Measurements from ENCODE around the gene ITGA11. TPM values are rescaled to one million over a fixed set of nuclear protein-coding genes. Genes with fewer than 3 reads are reported as not detected.

The ITGA11 gene
- total and polyA plus RNA-seq, 2 donors (not counting 1 experiment from before 2014, with no cell fraction given): not detected

- H3K4me3 ChIP-seq (ENCODE audit: control extremely low read depth in 1 of 5, extremely low read depth in 1 of 5, insufficient read depth in 1 of 5, low read depth in 2 of 5, low read length in 4 of 5): no peak overlapping the region
- no peak overlapping the region for H3K4me2 ChIP-seq (replicated peaks; ENCODE audit: low read depth, low read length, poor library complexity, severe bottlenecking)
- H3K27me3 ChIP-seq (replicated peaks in 1 of 4; ENCODE audit: control extremely low read depth in 1 of 4, control insufficient read depth in 3 of 4, insufficient read depth in 4 of 4, low read length in 3 of 4): no peaks in the 10 kb centered on the region
- Mint-ChIP-seq H3K27ac (no peak overlapping the region), H3K9me3 (ENCODE audit: insufficient read depth) (no peaks in the 10 kb centered on the region), H3K4me3 (no peak overlapping the region), H3K27me3 (no peaks in the 10 kb centered on the region), H3K4me1 (peaks cover 10% of the 10 kb centered on the region)
- no peaks in the 10 kb centered on the region for H3K79me2 ChIP-seq (ENCODE audit: control insufficient read depth, insufficient read depth, low read length)
- no peak for DNase-seq
- no peaks in the 10 kb centered on the region for H3K36me3 ChIP-seq (replicated peaks in 1 of 2; ENCODE audit: control extremely low read depth in 1 of 2, control insufficient read depth in 1 of 2, extremely low read depth in 1 of 2, insufficient read depth in 2 of 2, low read length in 1 of 2)
- H3K4me1 ChIP-seq (ENCODE audit: control insufficient read depth in 2 of 2, insufficient read depth in 2 of 2, low read length in 2 of 2): peaks cover 6 to 9% of the 10 kb centered on the region in 2 donors
- intact Hi-C loops (cut with micrococcal nuclease): no loop called here
- no peaks in the 10 kb centered on the region for H4K20me1 ChIP-seq (ENCODE audit: control insufficient read depth, insufficient read depth, low read length, poor library complexity, severe bottlenecking)
- POLR2A ChIA-PET: no interaction called here
- TF ChIP-seq EZH2 (IDR thresholded peaks at IDR 0.05; ENCODE audit: borderline replicate concordance, insufficient read depth, low read depth, low read length, poor library complexity, severe bottlenecking) (no peak), CTCF (IDR thresholded peaks at IDR 0.05) (no peak)
- no peak overlapping the region for H3K9ac ChIP-seq (ENCODE audit: low read length)
- no peaks in the 10 kb centered on the region for H3K9me3 ChIP-seq (ENCODE audit: control extremely low read depth in 1 of 3, control insufficient read depth in 2 of 3, insufficient read depth in 1 of 3, low read length in 2 of 3)
- H3K27ac ChIP-seq (ENCODE audit: low read length in 2 of 2): no peak overlapping the region
- CTCF ChIA-PET: no interaction called here
- 80% methylated on average over 2 of the region's 5 CpGs for WGBS (ENCODE audit: insufficient coverage)
- ATAC-seq (ENCODE audit: low read depth): no peak
- H2AFZ ChIP-seq (ENCODE audit: insufficient read depth, low read depth, low read length, poor library complexity, severe bottlenecking): no peak overlapping the region
Observed at GRCh38 chr15:68375191-68375631, 56.8 kb downstream of the ITGA11 start.

GRCh38 chr15:68374168-68374745 lies 57.7 kb downstream of the ITGA11 start:
- Histone ChIP-seq H3K4me3 (ENCODE audit: control extremely low read depth in 1 of 5, extremely low read depth in 1 of 5, insufficient read depth in 1 of 5, low read depth in 2 of 5, low read length in 4 of 5) (no peak overlapping the region), H3K4me2 (replicated peaks; ENCODE audit: low read depth, low read length, poor library complexity, severe bottlenecking) (no peak overlapping the region), H3K4me1 (ENCODE audit: control insufficient read depth in 2 of 2, insufficient read depth in 2 of 2, low read length in 2 of 2) (no peaks in the 10 kb centered on the region), H3K36me3 (replicated peaks in 1 of 2; ENCODE audit: control extremely low read depth in 1 of 2, control insufficient read depth in 1 of 2, extremely low read depth in 1 of 2, insufficient read depth in 2 of 2, low read length in 1 of 2) (no peaks in the 10 kb centered on the region), H3K9me3 (ENCODE audit: control extremely low read depth in 1 of 3, control insufficient read depth in 2 of 3, insufficient read depth in 1 of 3, low read length in 2 of 3) (no peaks in the 10 kb centered on the region), H2AFZ (ENCODE audit: insufficient read depth, low read depth, low read length, poor library complexity, severe bottlenecking) (no peak overlapping the region), H4K20me1 (ENCODE audit: control insufficient read depth, insufficient read depth, low read length, poor library complexity, severe bottlenecking) (no peaks in the 10 kb centered on the region), H3K79me2 (ENCODE audit: control insufficient read depth, insufficient read depth, low read length) (no peaks in the 10 kb centered on the region), H3K27me3 (replicated peaks in 1 of 4; ENCODE audit: control extremely low read depth in 1 of 4, control insufficient read depth in 3 of 4, insufficient read depth in 4 of 4, low read length in 3 of 4) (no peaks in the 10 kb centered on the region), H3K27ac (ENCODE audit: low read length in 2 of 2) (no peak overlapping the region), H3K9ac (ENCODE audit: low read length) (no peak overlapping the region)
- no peak for TF ChIP-seq EZH2 (IDR thresholded peaks at IDR 0.05; ENCODE audit: borderline replicate concordance, insufficient read depth, low read depth, low read length, poor library complexity, severe bottlenecking)
- TF ChIP-seq CTCF (IDR thresholded peaks at IDR 0.05): no peak
- no peak overlapping the region for H3K27ac Mint-ChIP-seq
- no peak for ATAC-seq (ENCODE audit: low read depth)
- intact Hi-C loops (cut with micrococcal nuclease): no loop called here
- no peaks in the 10 kb centered on the region for H3K9me3 Mint-ChIP-seq (ENCODE audit: insufficient read depth)
- H3K4me3 Mint-ChIP-seq: no peak overlapping the region
- H3K4me1 Mint-ChIP-seq: peaks cover 3% of the 10 kb centered on the region
- ChIA-PET CTCF (no interaction called here), POLR2A (no interaction called here)
- peaks cover 7% of the 10 kb centered on the region for H3K27me3 Mint-ChIP-seq
- 83% methylated on average over 2 of the region's 2 CpGs for WGBS (ENCODE audit: insufficient coverage)
- DNase-seq: no peak
